HG02763 (cell line): Measurements from ENCODE around the gene CHST8.

ENCODE experiments used
- ATAC-seq: cut with Tn5 transposase; IDR thresholded peaks from one replicate; pipeline ENCODE4 v1.9.1; 2021; ENCODE audit warnings: mild to moderate bottlenecking, moderate library complexity; ENCODE audit not compliant: unreplicated experiment

The CHST8 gene

GRCh38 chr19:33730858-33731607, 109.3 kb downstream of the CHST8 start:
- ATAC-seq = no peak

GRCh38 chr19:33731881-33732280, 110.1 kb downstream of the CHST8 start:
- no peak for ATAC-seq

GRCh38 chr19:33734913-33735312, 113.2 kb downstream of the CHST8 start:
- no peak for ATAC-seq

GRCh38 chr19:33736158-33736557, 114.4 kb downstream of the CHST8 start:
- no peak for ATAC-seq

GRCh38 chr19:33736787-33737186, 115.0 kb downstream of the CHST8 start:
- ATAC-seq = no peak

- ATAC-seq = no peak
Observed at GRCh38 chr19:33737681-33738371, 116.1 kb downstream of the CHST8 start.

GRCh38 chr19:33740811-33741396, 119.2 kb downstream of the CHST8 start:
- no peak for ATAC-seq

GRCh38 chr19:33745297-33745696, 123.5 kb downstream of the CHST8 start:
- no peak for ATAC-seq

- ATAC-seq = no peak
Observed at GRCh38 chr19:33746159-33746558, 124.4 kb downstream of the CHST8 start.

- no peak for ATAC-seq
Observed at GRCh38 chr19:33747273-33747672, 125.5 kb downstream of the CHST8 start.

GRCh38 chr19:33748231-33748630, 126.5 kb downstream of the CHST8 start:
- no peak for ATAC-seq

- no peak for ATAC-seq
Observed at GRCh38 chr19:33749016-33749415, 127.3 kb downstream of the CHST8 start.

- ATAC-seq = no peak
Observed at GRCh38 chr19:33749619-33750175, 127.9 kb downstream of the CHST8 start.

- no peak for ATAC-seq
Observed at GRCh38 chr19:33750587-33751435, 129.1 kb downstream of the CHST8 start.

- ATAC-seq = no peak
Observed at GRCh38 chr19:33751436-33751770, 129.7 kb downstream of the CHST8 start.

GRCh38 chr19:33752018-33752800, 130.5 kb downstream of the CHST8 start:
- no peak for ATAC-seq

- no peak for ATAC-seq
Observed at GRCh38 chr19:33752945-33753344, 131.2 kb downstream of the CHST8 start.

- no peak for ATAC-seq
Observed at GRCh38 chr19:33754361-33754760, 132.6 kb downstream of the CHST8 start.

GRCh38 chr19:33755099-33756035, 133.6 kb downstream of the CHST8 start:
- no peak for ATAC-seq
